HFFc6 (cell line): Measurements from ENCODE around the gene TH. TPM values are rescaled to one million over a fixed set of nuclear protein-coding genes. Genes with fewer than 3 reads are reported as not detected.

ENCODE experiments used
- DNase-seq: peaks from one replicate; pipeline ENCODE4 v3.0.0-alpha.2; 2018
- H3K27ac Mint-ChIP-seq: 2 replicates; pipeline ENCODE4 v1.8.0; 2020; ENCODE audit warnings: mild to moderate bottlenecking, mixed read lengths
- H3K27me3 Mint-ChIP-seq: 2 replicates; pipeline ENCODE4 v1.8.0; 2021; ENCODE audit warnings: mild to moderate bottlenecking, moderate library complexity, mixed read lengths; ENCODE audit not compliant: insufficient read depth
- H3K36me3 Mint-ChIP-seq: 2 replicates; pipeline ENCODE4 v1.8.0; 2021; ENCODE audit warnings: low read depth, mixed read lengths
- H3K4me1 Mint-ChIP-seq: 2 replicates; pipeline ENCODE4 v1.8.0; 2020; ENCODE audit warnings: low read depth, mixed read lengths
- H3K4me3 Mint-ChIP-seq: 2 replicates; pipeline ENCODE4 v1.8.0; 2020; ENCODE audit warnings: mild to moderate bottlenecking, moderate library complexity, mixed read lengths
- H3K9me3 Mint-ChIP-seq: 2 replicates; pipeline ENCODE4 v1.8.0; 2020; ENCODE audit warnings: mild to moderate bottlenecking, mixed read lengths
- CTCF ChIP-seq: fragments of 200-600 bp; sonication (generic); IDR thresholded peaks from 2 replicates; pipeline ENCODE4 v1.5.0; 2021; ENCODE audit warnings: antibody characterized with exemption, mild to moderate bottlenecking
- total RNA-seq, 6 experiments: library from RNA; stranded (reverse); fragmentation: NEBNext Ultra II Directional; extraction: Animal tissue kit (Norgen Biotek cat#: 25700); gene quantifications; 2 replicates in 1 of 6; 3 replicates in 5 of 6; pipeline ENCODE4 v1.2.3, GENCODE V29; 2021

The TH gene
- total RNA-seq, 6 experiments from 2014 or later: not detected

GRCh38 chr11:2193099-2193887 lies 21.7 kb upstream of the TH start:
- H3K4me3 Mint-ChIP-seq: no peak overlapping the region
- TF ChIP-seq CTCF: no peak
- H3K27ac Mint-ChIP-seq: no peak overlapping the region
- peaks cover 24% of the 10 kb centered on the region for H3K27me3 Mint-ChIP-seq
- H3K4me1 Mint-ChIP-seq: no peaks in the 10 kb centered on the region
- H3K36me3 Mint-ChIP-seq: no peaks in the 10 kb centered on the region
- no peaks in the 10 kb centered on the region for H3K9me3 Mint-ChIP-seq
- DNase-seq: no peak

- TF ChIP-seq CTCF: no peak
- no peaks in the 10 kb centered on the region for H3K36me3 Mint-ChIP-seq
- H3K4me1 Mint-ChIP-seq: no peaks in the 10 kb centered on the region
- no peak for DNase-seq
- no peak overlapping the region for H3K27ac Mint-ChIP-seq
- H3K4me3 Mint-ChIP-seq: no peak overlapping the region
- no peaks in the 10 kb centered on the region for H3K9me3 Mint-ChIP-seq
- H3K27me3 Mint-ChIP-seq: peaks cover 24% of the 10 kb centered on the region
These were observed 20.8 kb upstream of the TH start for GRCh38 chr11:2192435-2192834.

- TF ChIP-seq CTCF: no peak
- no peaks in the 10 kb centered on the region for H3K36me3 Mint-ChIP-seq
- H3K27me3 Mint-ChIP-seq: peaks cover 24% of the 10 kb centered on the region
- no peak overlapping the region for H3K27ac Mint-ChIP-seq
- H3K4me1 Mint-ChIP-seq: no peaks in the 10 kb centered on the region
- no peak for DNase-seq
- no peak overlapping the region for H3K4me3 Mint-ChIP-seq
- no peaks in the 10 kb centered on the region for H3K9me3 Mint-ChIP-seq
These were observed 20.3 kb upstream of the TH start for GRCh38 chr11:2191883-2192282.

GRCh38 chr11:2190657-2191471 lies 19.2 kb upstream of the TH start:
- H3K27me3 Mint-ChIP-seq: peaks cover 16% of the 10 kb centered on the region
- no peak for DNase-seq
- H3K4me3 Mint-ChIP-seq: no peak overlapping the region
- TF ChIP-seq CTCF: no peak
- no peaks in the 10 kb centered on the region for H3K9me3 Mint-ChIP-seq
- no peaks in the 10 kb centered on the region for H3K4me1 Mint-ChIP-seq
- H3K36me3 Mint-ChIP-seq: no peaks in the 10 kb centered on the region
- no peak overlapping the region for H3K27ac Mint-ChIP-seq

- H3K4me3 Mint-ChIP-seq: no peak overlapping the region
- H3K27ac Mint-ChIP-seq: no peak overlapping the region
- H3K27me3 Mint-ChIP-seq: peaks cover 16% of the 10 kb centered on the region
- no peaks in the 10 kb centered on the region for H3K9me3 Mint-ChIP-seq
- no peak for TF ChIP-seq CTCF
- no peaks in the 10 kb centered on the region for H3K4me1 Mint-ChIP-seq
- H3K36me3 Mint-ChIP-seq: no peaks in the 10 kb centered on the region
- DNase-seq: no peak
These were observed 18.5 kb upstream of the TH start for GRCh38 chr11:2189938-2190656.
